Activated CD4-positive, alpha-beta T cell treated with anti-CD3 and anti-CD28 coated beads, Interleukin-2, amount 50 U/mL, for 16 hours (primary cell): Measurements from ENCODE around the gene OTOS.

Source experiments
- DNase-seq: peaks from one replicate; pipeline ENCODE4 v3.0.0-alpha.2; 2020

The OTOS gene

GRCh38 chr2:240166761-240167587 is 26.5 kb upstream of the OTOS start:
- no peak for DNase-seq

GRCh38 chr2:240166191-240166590 is 25.7 kb upstream of the OTOS start:
- DNase-seq, result no peak

GRCh38 chr2:240165661-240166060 is 25.2 kb upstream of the OTOS start:
- no peak for DNase-seq

GRCh38 chr2:240165034-240165433 is 24.6 kb upstream of the OTOS start:
- no peak for DNase-seq

GRCh38 chr2:240164586-240164985 is 24.1 kb upstream of the OTOS start:
- DNase-seq, result no peak

- no peak for DNase-seq
Measured at GRCh38 chr2:240163844-240164574, 23.6 kb upstream of the OTOS start.

GRCh38 chr2:240162939-240163714 is 22.7 kb upstream of the OTOS start:
- no peak for DNase-seq

GRCh38 chr2:240162531-240162930 is 22.1 kb upstream of the OTOS start:
- no peak for DNase-seq

- DNase-seq, result no peak
Measured at GRCh38 chr2:240162032-240162431, 21.6 kb upstream of the OTOS start.

GRCh38 chr2:240161087-240161750 is 20.8 kb upstream of the OTOS start:
- no peak for DNase-seq

- DNase-seq, result no peak
Measured at GRCh38 chr2:240160291-240161086, 20.0 kb upstream of the OTOS start.

- DNase-seq, result no peak
Measured at GRCh38 chr2:240159251-240159839, 18.9 kb upstream of the OTOS start.

GRCh38 chr2:240157147-240157470 is 16.7 kb upstream of the OTOS start:
- no peak for DNase-seq

- DNase-seq, result no peak
Measured at GRCh38 chr2:240156435-240157146, 16.1 kb upstream of the OTOS start.

- DNase-seq, result no peak
Measured at GRCh38 chr2:240155745-240156390, 15.4 kb upstream of the OTOS start.

GRCh38 chr2:240155048-240155744 is 14.7 kb upstream of the OTOS start:
- DNase-seq, result no peak

- no peak for DNase-seq
Measured at GRCh38 chr2:240154606-240155005, 14.1 kb upstream of the OTOS start.

- no peak for DNase-seq
Measured at GRCh38 chr2:240153418-240153817, 13.0 kb upstream of the OTOS start.

GRCh38 chr2:240151477-240152031 is 11.1 kb upstream of the OTOS start:
- DNase-seq, result no peak
